H9 (cell line): ENCODE results near the gene OS9. TPM values are rescaled to one million over a fixed set of nuclear protein-coding genes. Genes with fewer than 3 reads are reported as not detected.

ENCODE experiments used
- DNase-seq: peaks from one replicate; pipeline ENCODE4 v3.0.0-alpha.2; 2017
- H2AFZ ChIP-seq: one replicate; pipeline ENCODE4 v1.6.1; 2013; ENCODE audit warnings: mild to moderate bottlenecking, low read length, control low read depth, moderate library complexity
- H2AK5ac ChIP-seq: 2 replicates; pipeline ENCODE4 v1.6.1; 2013; ENCODE audit warnings: low read length, control low read depth, mixed read lengths; ENCODE audit not compliant: insufficient read length
- H2BK120ac ChIP-seq: one replicate; pipeline ENCODE4 v1.6.1; 2013; ENCODE audit warnings: low read depth, mild to moderate bottlenecking, low read length, control low read depth, inconsistent platforms; ENCODE audit not compliant: poor library complexity, severe bottlenecking
- H2BK12ac ChIP-seq: 2 replicates; pipeline ENCODE4 v1.6.1; 2013; ENCODE audit warnings: low read length, control low read depth, mixed read lengths, low read depth; ENCODE audit not compliant: insufficient read length
- H2BK15ac ChIP-seq: 2 replicates; pipeline ENCODE4 v1.6.1; 2013; ENCODE audit warnings: low read depth, low read length, control low read depth
- H2BK20ac ChIP-seq: one replicate; pipeline ENCODE4 v1.6.1; 2013; ENCODE audit warnings: low read depth, mild to moderate bottlenecking, low read length, control low read depth, inconsistent platforms; ENCODE audit not compliant: poor library complexity, severe bottlenecking
- H2BK5ac ChIP-seq: 2 replicates; pipeline ENCODE4 v1.6.1; 2013; ENCODE audit warnings: low read length, control low read depth, mixed read lengths; ENCODE audit not compliant: insufficient read length
- H3K14ac ChIP-seq: 2 replicates; pipeline ENCODE4 v1.6.1; 2013; ENCODE audit warnings: low read length, control low read depth; ENCODE audit not compliant: insufficient read depth
- H3K18ac ChIP-seq: 2 replicates; pipeline ENCODE4 v1.6.1; 2013; ENCODE audit warnings: low read depth, mild to moderate bottlenecking, mixed read lengths, low read length, control low read depth; ENCODE audit not compliant: insufficient read length
- H3K23ac ChIP-seq: 2 replicates; pipeline ENCODE4 v1.6.1; 2013; ENCODE audit warnings: low read length, control low read depth, mixed read lengths, low read depth; ENCODE audit not compliant: insufficient read length
- H3K23me2 ChIP-seq: 2 replicates; pipeline ENCODE4 v1.6.1; 2013; ENCODE audit warnings: low read depth, mild to moderate bottlenecking, mixed read lengths, low read length, control low read depth; ENCODE audit not compliant: insufficient read length, poor library complexity, severe bottlenecking
- H3K27ac ChIP-seq: 2 replicates; pipeline ENCODE4 v1.5.1; 2013; ENCODE audit warnings: low read length, control low read depth, mixed read lengths, low read depth; ENCODE audit not compliant: insufficient read length
- H3K27me3 ChIP-seq: 2 replicates; pipeline ENCODE4 v1.6.1; 2013; ENCODE audit warnings: low read length, control low read depth, inconsistent platforms; ENCODE audit not compliant: insufficient read depth
- H3K4ac ChIP-seq: 2 replicates; pipeline ENCODE4 v1.6.1; 2013; ENCODE audit warnings: low read depth, mild to moderate bottlenecking, control low read depth, inconsistent platforms, low read length, moderate library complexity
- H3K4me1 ChIP-seq: 2 replicates; pipeline ENCODE4 v1.6.1; 2013; ENCODE audit warnings: low read length, control low read depth, inconsistent platforms; ENCODE audit not compliant: insufficient read depth
- H3K4me2 ChIP-seq: 2 replicates; pipeline ENCODE4 v1.6.1; 2013; ENCODE audit warnings: low read length, control low read depth, mixed read lengths; ENCODE audit not compliant: insufficient read length, insufficient read depth
- H3K56ac ChIP-seq: 2 replicates; pipeline ENCODE4 v1.6.1; 2013; ENCODE audit warnings: low read depth, mild to moderate bottlenecking, mixed read lengths, low read length, control low read depth; ENCODE audit not compliant: insufficient read length
- H3K79me1 ChIP-seq: 2 replicates; pipeline ENCODE4 v1.6.1; 2013; ENCODE audit warnings: low read depth, mild to moderate bottlenecking, moderate library complexity, low read length, control low read depth, inconsistent platforms; ENCODE audit not compliant: insufficient read depth, poor library complexity, severe bottlenecking
- H3K79me2 ChIP-seq: 2 replicates; pipeline ENCODE4 v1.6.1; 2013; ENCODE audit warnings: low read length, control low read depth, inconsistent platforms; ENCODE audit not compliant: insufficient read depth
- H3K9ac ChIP-seq: 2 replicates; pipeline ENCODE4 v1.6.1; 2013; ENCODE audit warnings: low read length, control low read depth, mixed read lengths; ENCODE audit not compliant: insufficient read length; ENCODE audit errors: extremely low read depth
- H3K9me3 ChIP-seq: one replicate; pipeline ENCODE4 v1.6.1; 2013; ENCODE audit warnings: low read depth, low read length, inconsistent platforms; ENCODE audit not compliant: control insufficient read depth
- H3T11ph ChIP-seq: one replicate; pipeline ENCODE4 v1.6.1; 2013; ENCODE audit warnings: mild to moderate bottlenecking, low read length, control low read depth, inconsistent platforms
- H4K20me1 ChIP-seq: one replicate; pipeline ENCODE4 v1.6.1; 2013; ENCODE audit not compliant: control insufficient read depth, insufficient read length, insufficient read depth
- H4K5ac ChIP-seq: 2 replicates; pipeline ENCODE4 v1.6.1; 2013; ENCODE audit warnings: low read depth, mild to moderate bottlenecking, mixed read lengths, low read length, control low read depth; ENCODE audit not compliant: insufficient read length
- H4K8ac ChIP-seq: replicated peaks from 2 replicates; pipeline ENCODE4 v1.6.1; 2013; ENCODE audit warnings: low read length, control low read depth, mixed read lengths, low read depth; ENCODE audit not compliant: insufficient read length
- H4K91ac ChIP-seq: 2 replicates; pipeline ENCODE4 v1.6.1; 2013; ENCODE audit warnings: low read depth, mild to moderate bottlenecking, moderate library complexity, mixed read lengths, low read length, control low read depth; ENCODE audit not compliant: insufficient read length
- H3K27ac Mint-ChIP-seq, 3 experiments: 2 replicates in 2 of 3; 3 replicates in 1 of 3; pipeline ENCODE4 v1.8.0; 2020 to 2021; ENCODE audit warnings: mixed read lengths in 3 of 3, mild to moderate bottlenecking in 1 of 3, moderate library complexity in 1 of 3
- H3K27me3 Mint-ChIP-seq: 2 replicates; pipeline ENCODE4 v1.8.0; 2021; ENCODE audit warnings: low read depth, mild to moderate bottlenecking, moderate library complexity, mixed read lengths
- H3K36me3 Mint-ChIP-seq, 3 experiments: 2 replicates in 2 of 3; 3 replicates in 1 of 3; pipeline ENCODE4 v1.8.0; 2020 to 2021; ENCODE audit warnings: low read depth in 3 of 3, mixed read lengths in 3 of 3; ENCODE audit not compliant: insufficient read depth in 1 of 3
- H3K4me1 Mint-ChIP-seq, 2 experiments: 2 replicates each; pipeline ENCODE4 v1.8.0; 2020; ENCODE audit warnings: mixed read lengths in 2 of 2
- H3K4me3 Mint-ChIP-seq, 2 experiments: 2 replicates in 1 of 2; 3 replicates in 1 of 2; pipeline ENCODE4 v1.8.0; 2020 to 2021; ENCODE audit warnings: mild to moderate bottlenecking in 2 of 2, mixed read lengths in 2 of 2, moderate library complexity in 1 of 2
- H3K9me3 Mint-ChIP-seq, 2 experiments: 2 replicates in 1 of 2; 3 replicates in 1 of 2; pipeline ENCODE4 v1.8.0; 2020; ENCODE audit warnings: mild to moderate bottlenecking in 2 of 2, mixed read lengths in 2 of 2, moderate library complexity in 1 of 2
- WGBS: extraction: QIAGEN DNeasy Blood & Tissue Kit; methylation state at CpG from one replicate; pipeline ENCODE4 v1.1.7; 2013; ENCODE audit warnings: missing lambda C conversion rate, low lambda C conversion rate, mixed read lengths; ENCODE audit not compliant: insufficient read length; ENCODE audit errors: extremely low coverage; 5-methylcytosine and 5-hydroxymethylcytosine counted together
- total RNA-seq: library from RNA; stranded (reverse); gene quantifications from 2 replicates; pipeline ENCODE4 v1.2.1, GENCODE V29; 2021
- TF ChIP-seq, protein P1 (sequence below): fragments of 200-600 bp; sonication (generic); conservative IDR thresholded peaks from 3 replicates; pipeline ENCODE4 v1.8.0; 2021; ENCODE audit warnings: antibody characterized with exemption, mild to moderate bottlenecking

The OS9 gene
- total RNA-seq, 1 experiment from 2014 or later = 112 TPM

DNA sequence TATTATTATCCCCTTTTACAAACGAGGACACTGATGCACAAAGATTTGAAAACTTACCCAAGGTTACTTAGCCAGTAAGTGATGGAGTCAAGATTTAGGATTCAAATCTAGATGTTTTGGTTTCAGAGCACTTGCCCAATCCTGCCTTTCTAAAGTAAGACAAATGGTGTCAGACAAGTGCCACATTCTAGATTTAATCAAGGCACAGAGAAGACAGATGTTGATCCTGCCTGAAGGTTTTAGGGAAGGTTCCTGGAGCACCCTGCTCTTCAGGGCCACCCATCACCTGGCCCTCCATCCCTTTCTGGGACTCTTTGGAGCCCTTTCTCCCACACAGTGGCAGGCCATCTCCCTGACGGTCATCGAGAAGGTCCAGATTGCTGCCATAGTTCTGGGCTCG, 63.8 kb downstream of the OS9 start:
- Histone ChIP-seq H3K79me1 (no peaks in the 10 kb centered on the region), H4K8ac (no peak overlapping the region), H4K5ac (no peak overlapping the region), H2BK15ac (no peak overlapping the region), H3K18ac (no peak overlapping the region), H3K23me2 (peaks cover 9% of the 10 kb centered on the region), H4K91ac (no peak overlapping the region), H3K79me2 (no peaks in the 10 kb centered on the region), H2BK120ac (no peak overlapping the region), H3K4me2 (no peak overlapping the region), H3K23ac (no peak overlapping the region), H3K27ac (no peak overlapping the region), H3K9me3 (no peaks in the 10 kb centered on the region), H4K20me1 (no peaks in the 10 kb centered on the region), H3K9ac (no peak overlapping the region), H3K4me1 (0 out of 2 replicates have a peak, but pooled peaks cover 2% of the 10 kb centered on the region), H2BK20ac (no peak overlapping the region), H2BK12ac (no peak overlapping the region), H3K14ac (no peak overlapping the region), H3K56ac (no peak overlapping the region), H3K27me3 (peaks cover 11% of the 10 kb centered on the region), H2AK5ac (no peak overlapping the region), H3K4ac (no peak overlapping the region), H2BK5ac (no peak overlapping the region), H2AFZ (no peak overlapping the region), H3T11ph (no peak overlapping the region)
- DNase-seq = no peak
- TF ChIP-seq, protein P1, sequence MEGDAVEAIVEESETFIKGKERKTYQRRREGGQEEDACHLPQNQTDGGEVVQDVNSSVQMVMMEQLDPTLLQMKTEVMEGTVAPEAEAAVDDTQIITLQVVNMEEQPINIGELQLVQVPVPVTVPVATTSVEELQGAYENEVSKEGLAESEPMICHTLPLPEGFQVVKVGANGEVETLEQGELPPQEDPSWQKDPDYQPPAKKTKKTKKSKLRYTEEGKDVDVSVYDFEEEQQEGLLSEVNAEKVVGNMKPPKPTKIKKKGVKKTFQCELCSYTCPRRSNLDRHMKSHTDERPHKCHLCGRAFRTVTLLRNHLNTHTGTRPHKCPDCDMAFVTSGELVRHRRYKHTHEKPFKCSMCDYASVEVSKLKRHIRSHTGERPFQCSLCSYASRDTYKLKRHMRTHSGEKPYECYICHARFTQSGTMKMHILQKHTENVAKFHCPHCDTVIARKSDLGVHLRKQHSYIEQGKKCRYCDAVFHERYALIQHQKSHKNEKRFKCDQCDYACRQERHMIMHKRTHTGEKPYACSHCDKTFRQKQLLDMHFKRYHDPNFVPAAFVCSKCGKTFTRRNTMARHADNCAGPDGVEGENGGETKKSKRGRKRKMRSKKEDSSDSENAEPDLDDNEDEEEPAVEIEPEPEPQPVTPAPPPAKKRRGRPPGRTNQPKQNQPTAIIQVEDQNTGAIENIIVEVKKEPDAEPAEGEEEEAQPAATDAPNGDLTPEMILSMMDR = no peak
- Mint-ChIP-seq H3K9me3 (peaks cover 0 to 2% of the 10 kb centered on the region in 2 experiments; a peak in 1 of 5 replicates), H3K27me3 (peaks cover 38% of the 10 kb centered on the region), H3K4me3 (no peak overlapping the region), H3K27ac (no peak overlapping the region), H3K36me3 (peaks cover 3 to 16% (median 6%) of the 10 kb centered on the region in 3 experiments; a peak in 6 of 7 replicates), H3K4me1 (peaks cover 29% of the 10 kb centered on the region in 2 experiments)
- no CpG with 5 or more reads among the region's 4 CpGs for WGBS
